Adipose tissue (tissue), 3 donors: Measurements from ENCODE around the gene ETFDH. TPM values are rescaled to one million over a fixed set of nuclear protein-coding genes. Genes with fewer than 3 reads are reported as not detected.
A peak's percentile ranks its signal among the peaks of the same experiment; 100 is the strongest.
"Not testable (repeated sequence)": the region's sequence is repeated elsewhere in the genome, so short reads cannot be mapped to it uniquely, and the experiment has no call there.

Source experiments
- H3K27ac ChIP-seq: one replicate; pipeline ENCODE4 v1.5.1; 2013; ENCODE audit warnings: low read depth, low read length
- WGBS, 3 donors: extraction: QIAGEN DNeasy Blood & Tissue Kit; methylation state at CpG; one replicate each; pipeline ENCODE4 v1.1.7; 2013; 5-methylcytosine and 5-hydroxymethylcytosine counted together
- polyA plus RNA-seq, 3 donors: library from polyadenylated mRNA; stranded (reverse); fragments of 200-250 nt; gene quantifications; one replicate each; pipeline ENCODE4 v1.2.3, GENCODE V29; 2013
- donor health status: healthy with polysubstance abuse.
- donor health status: Bipolar disorder and iron deficiency.
- donor health status: healthy.

The ETFDH gene
- 10 to 100 TPM; 17.0 to 51.7 (median 31.3) TPM for polyA plus RNA-seq

DNA sequence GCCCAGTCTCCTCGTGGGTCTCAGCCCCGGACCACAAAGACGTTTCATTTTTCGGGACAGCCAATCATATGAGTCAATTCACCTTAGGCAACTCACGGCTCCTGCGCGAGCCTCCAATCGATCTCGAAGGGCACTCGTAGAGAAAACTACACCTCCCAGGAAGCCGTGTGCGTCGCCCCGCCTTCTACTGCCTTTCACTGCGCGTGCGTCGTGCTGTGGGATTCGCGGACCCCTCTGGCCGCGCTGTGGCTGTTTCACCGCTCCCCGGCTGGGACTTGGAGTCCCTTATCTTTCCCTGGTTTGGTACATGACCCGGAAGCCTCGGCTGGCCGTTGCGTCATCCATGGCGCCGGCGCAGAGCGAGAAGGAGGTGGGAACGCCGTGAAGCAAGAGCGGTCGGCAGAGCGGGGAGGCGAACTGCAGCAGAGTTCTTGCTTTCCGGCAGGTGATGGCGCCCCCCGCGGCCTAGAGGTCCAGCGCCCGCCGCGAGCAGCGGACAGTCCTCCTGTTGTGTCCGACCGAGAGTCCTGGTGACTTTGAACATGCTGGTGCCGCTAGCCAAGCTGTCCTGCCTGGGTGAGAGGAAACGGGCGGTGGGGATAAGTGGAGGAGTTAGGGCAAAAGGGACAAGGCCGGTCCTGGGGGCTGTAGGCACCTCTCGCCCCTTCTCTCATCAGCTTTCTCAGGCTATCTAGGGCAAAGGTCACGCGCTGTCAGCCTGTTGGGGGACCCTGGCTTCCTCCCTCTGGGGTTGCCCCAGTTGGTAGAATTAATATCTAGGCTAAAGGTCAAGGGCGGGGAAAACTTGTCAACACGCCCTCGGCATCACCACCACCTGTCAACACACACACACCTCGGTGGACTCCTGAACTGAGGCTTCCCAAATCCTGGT is at the start of gene ETFDH:
Gene ETFDH, plus strand, starts transcription at position 382 of the 892 bp plus-strand sequence. Its CDS starts 161 bp downstream, at position 543.
- 0 to 1% (median 0%) methylated on average over 59 to 60 of the region's 60 CpGs for WGBS, 3 donors
- H3K27ac ChIP-seq: peak within 1 kb of the TSS; percentile 60

DNA sequence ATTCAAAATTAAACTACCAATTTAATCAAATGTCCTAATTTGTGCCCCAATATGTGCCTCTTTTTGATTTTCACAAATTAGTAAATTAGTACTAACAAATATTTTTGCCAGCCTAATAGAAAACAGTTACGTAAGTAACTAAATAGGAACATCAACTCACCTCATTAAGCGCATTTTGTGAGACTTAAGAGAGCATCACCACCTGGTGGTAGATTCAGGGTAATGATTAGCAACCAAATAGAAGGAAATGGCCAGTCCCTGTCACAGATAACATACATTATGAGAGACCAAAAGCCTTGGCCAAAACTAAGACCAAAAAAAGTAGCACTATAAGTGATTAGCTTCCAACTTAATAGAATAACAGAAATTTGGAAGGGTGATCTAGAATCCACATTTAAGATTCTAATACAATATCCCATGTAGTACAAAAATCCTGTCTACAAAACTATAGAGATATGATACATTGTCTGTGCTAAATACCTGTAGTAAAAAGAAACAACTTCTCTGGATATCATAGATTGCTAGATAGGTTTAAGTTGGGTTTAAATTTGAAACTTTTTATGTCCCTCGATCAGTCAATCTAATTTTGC is 47.1 kb upstream of the ETFDH start:
- WGBS, 3 donors: 26 to 34% (median 27%) methylated on average over 3 of the region's 3 CpGs
- no peak overlapping the region for H3K27ac ChIP-seq

DNA sequence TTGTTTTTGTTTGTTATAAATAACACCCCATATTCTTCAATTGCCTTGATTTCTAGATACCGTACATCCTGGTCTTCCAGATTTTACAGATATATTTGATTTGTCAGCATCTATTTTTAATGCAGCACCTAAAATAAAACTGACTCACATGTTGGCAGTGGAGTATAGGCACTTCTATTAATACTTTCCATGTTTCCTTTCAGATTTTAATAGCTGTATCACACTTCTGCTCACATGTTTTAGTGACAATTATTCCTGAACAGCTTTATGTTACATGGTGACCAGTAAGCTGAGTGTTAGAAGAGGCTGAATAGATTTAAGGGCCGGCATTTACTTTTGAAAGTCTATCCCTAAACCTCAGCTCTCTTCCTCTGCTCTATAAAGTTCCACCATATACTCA is 46.6 kb upstream of the ETFDH start:
- H3K27ac ChIP-seq: no peak overlapping the region
- 69 to 74% (median 71%) methylated on average over 2 of the region's 2 CpGs for WGBS, 3 donors

DNA sequence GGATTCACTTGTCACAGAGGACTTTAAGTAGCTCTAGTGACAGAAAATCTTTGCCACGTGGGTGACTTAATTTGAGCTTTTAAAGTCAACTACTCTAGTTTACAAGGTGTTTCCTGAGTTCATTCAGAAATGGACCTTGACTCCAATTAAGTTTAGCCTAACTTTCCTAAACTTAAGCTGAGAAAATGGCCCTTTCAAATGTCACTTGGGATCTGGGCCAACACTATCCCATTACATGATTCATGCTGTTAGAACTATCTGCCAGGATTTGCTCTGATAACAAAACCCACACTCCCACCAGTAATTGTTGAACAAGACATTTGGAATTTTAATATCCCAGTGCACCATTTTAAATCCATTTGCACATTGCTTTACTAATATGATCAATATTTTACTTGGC is 41.2 kb upstream of the ETFDH start:
- no peak overlapping the region for H3K27ac ChIP-seq
- 28 to 53% (median 43%) methylated on average over 1 of the region's 1 CpG for WGBS, 3 donors

DNA sequence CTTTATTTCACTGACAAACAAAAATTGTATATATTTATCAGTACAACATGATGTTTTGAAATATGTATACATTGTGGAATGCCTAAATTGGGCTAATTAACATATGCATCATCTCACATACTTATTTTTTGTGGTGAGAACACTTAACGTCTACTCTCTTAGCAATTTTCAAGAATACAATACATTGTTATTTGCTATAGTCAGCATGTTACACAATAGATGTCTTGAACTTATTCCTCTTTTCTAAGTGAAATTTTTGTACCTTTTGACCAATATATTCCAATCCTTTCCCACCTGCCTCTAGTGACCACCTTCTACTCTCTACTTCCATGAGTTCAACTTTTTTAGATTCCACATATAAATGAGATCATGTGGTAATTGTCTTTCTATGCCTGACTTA is 35.5 kb upstream of the ETFDH start:
- no peak overlapping the region for H3K27ac ChIP-seq
- 72 to 80% (median 75%) methylated on average over 1 of the region's 1 CpG for WGBS, 3 donors

DNA sequence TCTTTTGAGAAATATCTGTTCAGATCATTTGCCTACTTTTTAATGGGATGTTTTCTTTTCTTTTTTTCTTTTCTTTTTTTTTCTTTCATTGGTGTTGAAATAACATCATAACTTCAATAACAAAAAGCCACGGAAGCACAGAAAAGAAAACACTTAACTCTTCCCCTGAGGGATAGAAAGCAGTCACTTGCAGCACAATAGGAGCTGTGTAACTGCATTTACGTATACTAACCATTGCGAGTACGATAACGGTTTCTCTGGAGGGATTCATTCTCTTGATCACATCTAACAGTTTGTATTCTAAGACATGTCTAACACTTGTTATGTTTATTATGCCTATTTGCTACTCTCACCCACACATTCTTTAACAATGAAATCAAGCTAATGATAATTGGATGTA is 27.7 kb upstream of the ETFDH start:
- WGBS, 3 donors: 79 to 88% (median 87%) methylated on average over 5 of the region's 5 CpGs
- no peak overlapping the region for H3K27ac ChIP-seq

DNA sequence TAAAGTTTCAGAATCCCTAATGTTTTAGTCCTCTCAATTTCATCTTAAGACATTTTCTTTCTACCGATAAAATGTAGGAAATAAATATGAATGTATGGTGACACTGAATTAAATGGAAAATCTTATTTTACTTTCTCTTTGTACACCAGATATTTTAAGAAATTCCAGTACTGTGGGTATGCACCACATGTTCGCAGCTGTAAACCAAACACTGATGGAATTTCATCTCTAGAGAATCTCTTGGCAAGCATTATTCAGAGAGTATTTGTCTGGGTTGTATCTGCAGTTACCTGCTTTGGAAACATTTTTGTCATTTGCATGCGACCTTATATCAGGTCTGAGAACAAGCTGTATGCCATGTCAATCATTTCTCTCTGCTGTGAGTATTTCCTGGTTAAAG is 27.3 kb upstream of the ETFDH start:
- 65 to 71% (median 69%) methylated on average over 3 of the region's 3 CpGs for WGBS, 3 donors
- no peak overlapping the region for H3K27ac ChIP-seq

DNA sequence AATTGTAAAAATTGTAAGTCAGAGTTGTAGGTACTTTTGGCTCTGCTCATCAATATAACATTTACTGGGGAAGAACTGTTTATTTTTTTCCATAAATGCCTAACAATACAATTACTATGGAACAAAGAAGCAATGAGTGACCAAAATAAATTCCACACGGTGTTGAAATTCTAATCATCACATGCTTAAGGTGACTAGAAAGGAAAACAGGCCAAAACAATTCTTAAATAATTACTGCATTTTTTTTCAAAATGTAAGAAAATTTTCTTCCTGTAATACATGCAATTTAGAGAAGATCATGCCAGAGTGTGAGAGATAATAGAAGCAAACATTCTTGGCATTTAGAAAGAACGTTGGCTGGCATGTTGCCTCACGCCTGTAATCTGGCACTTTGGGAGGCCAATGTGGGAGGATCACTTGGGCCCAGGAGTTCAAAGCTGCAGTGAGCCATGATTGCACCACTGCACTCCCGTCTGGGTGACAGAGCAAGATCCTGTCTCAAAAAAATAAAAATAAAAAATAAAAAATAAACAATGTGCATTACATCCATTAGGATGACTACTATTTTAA is 22.9 kb upstream of the ETFDH start:
- 46 to 53% (median 47%) methylated on average over 4 of the region's 4 CpGs for WGBS, 3 donors

DNA sequence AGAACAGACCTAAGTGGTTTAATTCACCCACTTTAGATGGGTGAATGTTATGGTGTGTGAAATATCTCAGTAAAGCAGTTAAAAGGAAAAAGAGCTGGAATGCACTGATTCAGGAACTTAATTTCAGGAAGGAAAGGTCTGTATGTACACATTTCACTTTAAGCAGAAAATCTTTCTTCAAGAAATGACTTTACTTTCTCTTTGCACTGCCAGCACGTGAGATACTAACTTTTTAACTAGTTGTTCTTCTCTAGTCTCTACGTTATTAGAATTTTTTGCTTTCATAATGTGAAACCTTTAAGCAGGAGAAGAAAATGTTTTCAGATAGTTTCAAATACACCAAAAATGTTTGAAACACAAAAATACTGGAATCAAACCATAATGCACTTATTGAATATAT is 19.2 kb upstream of the ETFDH start:
- 6 to 28% (median 12%) methylated on average over 2 of the region's 2 CpGs for WGBS, 3 donors
- H3K27ac ChIP-seq: no peak overlapping the region

More for the DNA sequence above, 22.9 kb upstream of the ETFDH start:
- no peak overlapping the region for H3K27ac ChIP-seq

DNA sequence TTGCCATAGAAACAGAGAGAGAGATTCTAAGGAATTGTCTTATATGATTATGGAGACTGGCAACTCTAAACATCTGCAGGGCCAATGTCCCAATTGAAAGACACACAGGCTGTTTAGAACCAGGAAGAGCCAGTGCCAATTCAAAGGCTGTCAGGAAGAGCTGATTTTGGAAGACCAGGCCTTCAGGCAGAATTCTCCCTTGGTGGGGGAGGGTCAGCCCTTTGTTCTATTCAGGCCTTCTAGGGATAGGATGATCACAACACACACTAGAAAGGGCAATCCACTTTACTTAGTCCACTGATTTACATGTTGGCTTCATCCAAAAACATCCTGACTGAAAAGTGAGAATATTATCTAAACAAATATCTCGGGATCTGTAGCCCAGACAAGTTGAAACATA is 15.7 kb upstream of the ETFDH start:
- 73 to 86% (median 84%) methylated on average over 1 of the region's 1 CpG for WGBS, 3 donors
- H3K27ac ChIP-seq: no peak overlapping the region

DNA sequence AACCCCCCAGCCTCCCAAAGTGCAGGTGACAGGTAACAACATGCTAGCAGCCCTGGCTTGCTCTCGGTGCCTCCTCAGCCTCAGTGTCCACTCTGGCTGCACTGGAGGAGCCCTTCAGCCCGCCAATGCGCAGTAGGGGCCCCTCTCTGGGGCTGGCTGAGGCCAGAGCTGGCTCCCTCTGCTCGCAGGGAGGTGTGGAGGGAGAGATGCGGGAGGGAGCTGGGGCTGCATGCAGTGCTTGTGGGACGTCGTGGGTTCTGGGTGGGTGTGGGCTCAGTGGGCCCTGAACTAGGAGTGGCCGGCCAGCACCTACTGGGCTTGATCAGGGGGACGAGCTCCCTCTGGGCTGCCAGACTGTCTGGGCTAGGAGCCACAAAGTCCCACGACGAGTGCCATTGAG is 14.8 kb upstream of the ETFDH start:
- WGBS, 3 donors: 83 to 93% (median 92%) methylated on average over 11 of the region's 11 CpGs

DNA sequence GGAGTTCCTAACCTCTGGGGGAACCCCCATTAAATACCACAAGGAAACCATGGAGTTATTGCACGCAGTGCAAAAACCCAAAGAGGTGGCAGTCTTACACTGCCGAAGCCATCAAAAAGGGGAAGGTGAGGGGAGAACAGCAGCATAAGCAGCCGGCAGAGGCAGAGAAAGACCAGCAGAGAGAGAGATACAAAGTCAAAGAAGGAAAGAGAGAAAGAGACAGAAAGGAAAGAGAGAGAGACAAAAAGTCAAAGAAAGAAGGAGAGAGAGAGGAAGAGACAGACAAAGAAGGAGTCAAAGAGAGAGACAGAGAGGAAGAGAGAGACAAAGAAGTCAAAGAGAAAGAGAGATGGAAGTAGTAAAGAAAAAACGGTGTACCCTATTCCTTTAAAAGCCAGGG is 8.8 kb upstream of the ETFDH start:
- 35 to 66% (median 47%) methylated on average over 4 of the region's 4 CpGs for WGBS, 3 donors
- H3K27ac ChIP-seq: not testable (repeated sequence)

More for the DNA sequence above, 14.8 kb upstream of the ETFDH start:
- no peak overlapping the region for H3K27ac ChIP-seq

DNA sequence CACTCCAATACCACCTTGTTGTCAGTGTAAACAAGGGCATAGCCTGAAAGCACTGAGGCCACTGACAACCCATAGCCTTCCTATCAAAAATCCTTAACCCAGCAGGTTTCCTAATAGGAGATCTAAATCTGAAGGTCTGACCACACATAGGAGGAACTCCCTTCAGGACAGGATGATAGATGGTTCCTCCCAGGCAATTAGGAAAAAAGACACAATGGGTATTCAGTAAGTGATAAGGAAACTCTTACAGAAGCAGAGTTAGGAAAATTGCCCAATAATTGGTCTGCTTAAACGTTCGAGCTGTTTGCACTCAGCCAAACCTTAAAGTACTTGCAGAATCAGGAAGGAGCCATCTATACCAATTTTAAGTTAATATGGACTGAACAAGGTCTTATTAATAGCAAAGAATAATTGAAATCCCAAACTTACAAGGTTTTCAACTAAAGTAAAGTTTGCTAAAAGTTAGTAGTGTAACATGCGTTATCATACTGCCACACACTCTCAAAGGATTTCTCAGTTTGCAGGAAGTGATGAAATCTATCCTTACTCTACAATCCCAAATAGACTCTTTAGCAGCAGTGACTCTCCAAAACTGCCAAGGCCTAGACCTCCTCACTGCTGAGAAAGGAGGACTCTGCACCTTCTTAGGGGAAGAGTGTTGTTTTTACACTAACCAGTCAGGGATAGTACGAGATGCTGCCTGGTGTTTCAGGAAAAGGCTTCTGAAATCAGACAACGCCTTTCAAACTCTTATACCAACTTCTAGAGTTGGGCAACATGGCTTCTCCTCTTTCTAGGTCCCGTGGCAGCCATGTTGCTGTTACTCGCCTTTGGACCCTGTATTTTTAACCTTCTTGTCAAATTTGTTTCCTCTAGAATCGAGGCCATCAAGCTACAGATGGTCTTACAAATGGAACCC is 8.1 kb upstream of the ETFDH start:
- WGBS, 3 donors: 55 to 76% (median 58%) methylated on average over 8 of the region's 8 CpGs
- H3K27ac ChIP-seq: not testable (repeated sequence)

DNA sequence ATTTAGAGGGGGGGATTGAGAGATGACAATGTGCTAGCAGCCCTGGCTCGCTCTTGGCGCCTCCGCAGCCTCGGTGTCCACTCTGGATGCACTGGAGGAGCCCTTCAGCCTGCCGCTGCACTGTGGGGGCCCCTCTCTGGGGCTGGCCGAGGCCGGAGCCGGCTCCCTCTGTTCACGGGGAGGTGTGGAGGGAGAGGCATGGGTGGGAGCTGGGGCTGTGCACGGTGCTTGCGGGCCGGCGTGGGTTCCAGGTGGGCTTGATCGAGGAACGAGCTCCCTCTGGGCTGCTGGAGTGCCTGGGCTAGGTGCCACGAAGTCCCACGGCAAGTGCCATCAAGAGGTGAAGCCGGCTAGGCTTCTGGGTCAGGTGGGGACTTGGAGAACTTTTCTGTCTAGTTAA is 7.3 kb upstream of the ETFDH start:
- 98% methylated on average over 18 of the region's 18 CpGs for WGBS, 3 donors

DNA sequence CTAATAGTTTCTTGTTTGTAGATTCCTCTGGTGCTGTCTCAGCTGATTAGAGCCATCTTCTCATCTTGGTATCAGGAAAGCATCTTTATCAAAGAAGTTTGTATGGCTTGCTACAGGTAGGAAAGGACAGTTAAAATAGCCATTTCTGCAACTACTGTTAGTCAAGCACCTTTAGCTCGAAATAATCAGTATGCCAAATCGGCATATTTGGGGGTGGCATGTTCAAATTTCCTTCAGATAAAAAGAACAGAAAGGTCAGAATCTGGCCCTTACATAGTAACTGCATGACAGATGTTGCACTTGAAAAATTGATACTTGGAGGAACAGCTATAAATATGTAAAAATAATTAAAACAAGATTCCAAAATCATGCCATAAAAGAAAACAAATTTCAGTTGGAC is 5.2 kb upstream of the ETFDH start:
- H3K27ac ChIP-seq: no peak overlapping the region
- WGBS, 3 donors: 89 to 94% (median 94%) methylated on average over 2 of the region's 2 CpGs

More for the DNA sequence above, 7.3 kb upstream of the ETFDH start:
- H3K27ac ChIP-seq: no peak overlapping the region

DNA sequence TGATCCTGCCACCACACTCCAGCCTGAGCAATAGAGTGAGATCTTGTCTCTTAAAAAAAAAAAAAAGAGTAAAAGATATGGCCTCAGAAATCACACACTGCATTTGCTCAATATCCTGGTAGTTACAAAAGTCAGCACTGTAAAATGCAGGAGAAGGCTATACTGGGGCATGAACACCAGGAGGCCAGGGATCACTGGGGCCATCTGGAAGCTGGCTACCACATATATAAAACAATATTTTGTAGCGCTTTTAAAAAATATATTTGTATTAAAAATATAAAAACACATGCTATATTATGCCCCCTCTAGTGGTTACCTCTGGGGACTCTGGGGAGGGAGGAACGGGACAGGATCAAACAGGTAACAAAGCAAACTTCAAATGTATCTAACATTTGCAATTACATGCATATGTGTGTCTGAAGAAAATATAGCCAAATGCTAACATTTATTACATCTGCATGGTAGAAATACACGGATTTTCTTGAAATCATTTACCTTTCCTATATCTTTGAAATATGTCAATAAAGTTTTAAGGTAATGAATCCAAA is 4.4 kb upstream of the ETFDH start:
- WGBS, 3 donors: 85 to 87% (median 86%) methylated on average over 3 of the region's 3 CpGs
- H3K27ac ChIP-seq: no peak overlapping the region

DNA sequence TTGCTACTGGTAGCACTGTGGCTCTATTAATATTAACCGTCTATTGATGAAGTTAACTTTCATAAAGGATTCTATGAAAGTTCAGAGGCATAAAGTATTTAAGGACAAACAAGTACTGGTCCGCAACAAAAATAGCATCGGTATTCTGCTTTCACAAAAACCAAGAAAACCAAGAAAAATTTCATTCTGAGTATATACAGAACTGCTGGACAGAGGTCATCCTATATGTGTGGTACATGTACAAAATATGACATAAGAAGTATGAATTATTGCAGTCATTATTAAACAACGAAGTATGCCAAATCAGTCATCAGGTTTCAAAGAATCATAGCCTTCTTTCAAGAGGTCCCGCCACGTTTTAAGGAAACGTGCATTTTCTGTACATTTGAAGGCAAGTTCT is 2.8 kb upstream of the ETFDH start:
- WGBS, 3 donors: 85 to 89% (median 88%) methylated on average over 7 of the region's 7 CpGs
- H3K27ac ChIP-seq: no peak overlapping the region

DNA sequence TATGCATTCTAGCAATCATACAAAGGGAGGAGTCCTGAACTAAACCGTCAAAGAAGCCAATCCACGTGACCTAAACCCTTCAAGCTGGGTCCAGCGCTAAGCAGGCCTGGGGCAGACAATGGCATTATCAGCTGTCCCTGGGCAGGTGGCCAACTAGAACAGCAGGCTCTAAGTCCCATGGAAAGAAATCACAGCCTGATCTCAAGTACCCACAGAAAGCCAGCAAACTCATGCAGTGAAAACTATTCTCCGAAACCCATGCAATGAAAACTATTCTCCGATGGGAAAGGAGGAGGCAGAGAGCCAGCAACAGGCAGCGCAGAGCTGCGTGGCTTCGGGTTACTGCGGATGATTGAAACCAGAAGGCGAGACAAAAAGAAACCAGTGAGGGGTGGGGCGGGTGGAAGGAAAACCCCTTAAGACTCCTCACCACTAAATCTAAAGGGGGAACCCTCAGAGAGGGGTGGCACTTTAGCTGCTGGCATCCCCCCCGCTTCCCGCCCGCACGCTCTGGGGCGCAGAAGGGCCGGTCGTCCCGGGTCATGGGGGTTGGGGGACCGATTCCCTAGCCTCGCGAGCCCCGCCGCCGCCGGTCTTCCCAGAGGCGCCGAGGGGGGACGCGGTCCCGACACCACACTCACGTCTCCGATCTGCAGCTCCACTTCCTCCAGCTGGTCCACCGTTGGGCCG is 976 bp upstream of the ETFDH start:
- no peak overlapping the region for H3K27ac ChIP-seq
- WGBS, 3 donors: 0% methylated on average over 35 of the region's 35 CpGs
